Measurements from ENCODE around the gene RPL38. TPM values are rescaled to one million over a fixed set of nuclear protein-coding genes. Genes with fewer than 3 reads are reported as not detected.

Gene RPL38
- polyA plus RNA-seq, 1 of the 3 experiments (the other 2 are of a cell fraction), result 4,154 TPM

DNA sequence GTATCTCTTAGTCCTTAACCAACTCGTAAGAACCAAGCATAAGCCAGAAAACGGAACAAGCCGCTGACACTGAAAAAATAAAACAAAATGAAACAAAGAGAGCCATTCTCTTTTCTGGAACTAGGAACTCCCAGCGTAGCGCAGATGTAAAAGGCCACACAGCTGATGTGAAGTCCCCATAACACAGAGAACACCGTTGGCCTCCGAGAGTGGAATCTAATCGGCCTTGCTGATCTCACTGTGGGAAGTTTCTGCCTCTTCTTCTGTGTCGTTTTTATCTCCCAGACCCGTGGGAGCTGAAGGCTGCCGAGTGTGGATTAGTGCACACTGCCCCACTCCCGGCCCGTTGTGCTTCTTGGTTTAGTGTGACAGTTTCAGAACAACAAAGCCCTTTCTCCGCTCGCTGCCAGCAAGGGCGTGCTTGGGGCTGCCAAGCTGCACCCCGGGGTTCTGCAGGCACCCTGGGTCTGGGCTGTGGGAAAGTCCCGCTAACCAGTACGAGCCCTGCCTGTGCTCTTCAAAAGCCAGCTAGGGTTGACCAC is 31.6 kb downstream of the RPL38 start:
- Histone ChIP-seq H3K4me3 (ENCODE audit: low read depth in 2 of 2, low read length in 1 of 2) (no peak overlapping the region), H3K4me1 (ENCODE audit: control insufficient read depth in 1 of 2, insufficient read depth in 2 of 2, low read depth in 1 of 2, low read length in 1 of 2) (peaks cover 0 to 8% of the 10 kb centered on the region in 2 experiments; a peak in 1 of 4 replicates), H3F3A (replicated peaks; ENCODE audit: insufficient read depth) (no peaks in the 10 kb centered on the region), H4K20me1 (ENCODE audit: insufficient read depth) (no peaks in the 10 kb centered on the region), H3K4me2 (no peak overlapping the region), H3K9me2 (no peaks in the 10 kb centered on the region), H3K9me3 (no peaks in the 10 kb centered on the region), H2AFZ (ENCODE audit: low read depth) (no peak overlapping the region), H3K27me3 (ENCODE audit: insufficient read depth) (no peaks in the 10 kb centered on the region), H3K27ac (ENCODE audit: low read depth in 2 of 2, low read length in 1 of 2) (no peak overlapping the region), H3K36me3 (replicated peaks in 1 of 2; ENCODE audit: control insufficient read depth in 1 of 2, insufficient read depth in 2 of 2, low read length in 1 of 2) (no peaks in the 10 kb centered on the region), H3K79me2 (ENCODE audit: insufficient read depth) (no peaks in the 10 kb centered on the region), H3K9ac (no peak overlapping the region)
- CTCF ChIA-PET, result interaction anchor here (0.6 to 1.0 kb wide), 3 partner anchors 123 to 815 kb away, joined by 3 read pairs; no protein-coding TSS in a partner anchor
- POLR2A ChIA-PET, result no interaction called here
- WGBS (ENCODE audit: low lambda C conversion rate), result 89% methylated on average over 19 of the region's 19 CpGs
- TF ChIP-seq RAD21 (IDR thresholded peaks at IDR 0.05; ENCODE audit: low read length), result no peak
- TF ChIP-seq TCF12 (IDR thresholded peaks at IDR 0.05), result no peak
- no peak for TF ChIP-seq RCOR1 (IDR thresholded peaks at IDR 0.05; ENCODE audit: low read length)
- no peak for TF ChIP-seq RXRA (IDR thresholded peaks at IDR 0.05; ENCODE audit: borderline replicate concordance, low read depth)
- no peak for TF ChIP-seq GABPA (IDR thresholded peaks at IDR 0.05; ENCODE audit: low read depth)
- TF ChIP-seq MXI1 (IDR thresholded peaks at IDR 0.05; ENCODE audit: low read depth, low read length), result no peak
- TF ChIP-seq FOXJ3 (CRISPR knock-in tag; IDR thresholded peaks at IDR 0.05), result no peak
- TF ChIP-seq FOSL2 (IDR thresholded peaks at IDR 0.05; ENCODE audit: borderline replicate concordance, low read depth), result no peak
- TF ChIP-seq, protein P1, sequence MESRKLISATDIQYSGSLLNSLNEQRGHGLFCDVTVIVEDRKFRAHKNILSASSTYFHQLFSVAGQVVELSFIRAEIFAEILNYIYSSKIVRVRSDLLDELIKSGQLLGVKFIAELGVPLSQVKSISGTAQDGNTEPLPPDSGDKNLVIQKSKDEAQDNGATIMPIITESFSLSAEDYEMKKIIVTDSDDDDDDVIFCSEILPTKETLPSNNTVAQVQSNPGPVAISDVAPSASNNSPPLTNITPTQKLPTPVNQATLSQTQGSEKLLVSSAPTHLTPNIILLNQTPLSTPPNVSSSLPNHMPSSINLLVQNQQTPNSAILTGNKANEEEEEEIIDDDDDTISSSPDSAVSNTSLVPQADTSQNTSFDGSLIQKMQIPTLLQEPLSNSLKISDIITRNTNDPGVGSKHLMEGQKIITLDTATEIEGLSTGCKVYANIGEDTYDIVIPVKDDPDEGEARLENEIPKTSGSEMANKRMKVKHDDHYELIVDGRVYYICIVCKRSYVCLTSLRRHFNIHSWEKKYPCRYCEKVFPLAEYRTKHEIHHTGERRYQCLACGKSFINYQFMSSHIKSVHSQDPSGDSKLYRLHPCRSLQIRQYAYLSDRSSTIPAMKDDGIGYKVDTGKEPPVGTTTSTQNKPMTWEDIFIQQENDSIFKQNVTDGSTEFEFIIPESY (IDR thresholded peaks at IDR 0.05; ENCODE audit: borderline replicate concordance, low read depth), result no peak
- TF ChIP-seq, protein P2, sequence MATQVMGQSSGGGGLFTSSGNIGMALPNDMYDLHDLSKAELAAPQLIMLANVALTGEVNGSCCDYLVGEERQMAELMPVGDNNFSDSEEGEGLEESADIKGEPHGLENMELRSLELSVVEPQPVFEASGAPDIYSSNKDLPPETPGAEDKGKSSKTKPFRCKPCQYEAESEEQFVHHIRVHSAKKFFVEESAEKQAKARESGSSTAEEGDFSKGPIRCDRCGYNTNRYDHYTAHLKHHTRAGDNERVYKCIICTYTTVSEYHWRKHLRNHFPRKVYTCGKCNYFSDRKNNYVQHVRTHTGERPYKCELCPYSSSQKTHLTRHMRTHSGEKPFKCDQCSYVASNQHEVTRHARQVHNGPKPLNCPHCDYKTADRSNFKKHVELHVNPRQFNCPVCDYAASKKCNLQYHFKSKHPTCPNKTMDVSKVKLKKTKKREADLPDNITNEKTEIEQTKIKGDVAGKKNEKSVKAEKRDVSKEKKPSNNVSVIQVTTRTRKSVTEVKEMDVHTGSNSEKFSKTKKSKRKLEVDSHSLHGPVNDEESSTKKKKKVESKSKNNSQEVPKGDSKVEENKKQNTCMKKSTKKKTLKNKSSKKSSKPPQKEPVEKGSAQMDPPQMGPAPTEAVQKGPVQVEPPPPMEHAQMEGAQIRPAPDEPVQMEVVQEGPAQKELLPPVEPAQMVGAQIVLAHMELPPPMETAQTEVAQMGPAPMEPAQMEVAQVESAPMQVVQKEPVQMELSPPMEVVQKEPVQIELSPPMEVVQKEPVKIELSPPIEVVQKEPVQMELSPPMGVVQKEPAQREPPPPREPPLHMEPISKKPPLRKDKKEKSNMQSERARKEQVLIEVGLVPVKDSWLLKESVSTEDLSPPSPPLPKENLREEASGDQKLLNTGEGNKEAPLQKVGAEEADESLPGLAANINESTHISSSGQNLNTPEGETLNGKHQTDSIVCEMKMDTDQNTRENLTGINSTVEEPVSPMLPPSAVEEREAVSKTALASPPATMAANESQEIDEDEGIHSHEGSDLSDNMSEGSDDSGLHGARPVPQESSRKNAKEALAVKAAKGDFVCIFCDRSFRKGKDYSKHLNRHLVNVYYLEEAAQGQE (IDR thresholded peaks at IDR 0.05; ENCODE audit: low read depth, low read length), result no peak
- TF ChIP-seq NRF1 (IDR thresholded peaks at IDR 0.05; ENCODE audit: low read depth, low read length), result no peak
- no peak for DNase-seq

DNA sequence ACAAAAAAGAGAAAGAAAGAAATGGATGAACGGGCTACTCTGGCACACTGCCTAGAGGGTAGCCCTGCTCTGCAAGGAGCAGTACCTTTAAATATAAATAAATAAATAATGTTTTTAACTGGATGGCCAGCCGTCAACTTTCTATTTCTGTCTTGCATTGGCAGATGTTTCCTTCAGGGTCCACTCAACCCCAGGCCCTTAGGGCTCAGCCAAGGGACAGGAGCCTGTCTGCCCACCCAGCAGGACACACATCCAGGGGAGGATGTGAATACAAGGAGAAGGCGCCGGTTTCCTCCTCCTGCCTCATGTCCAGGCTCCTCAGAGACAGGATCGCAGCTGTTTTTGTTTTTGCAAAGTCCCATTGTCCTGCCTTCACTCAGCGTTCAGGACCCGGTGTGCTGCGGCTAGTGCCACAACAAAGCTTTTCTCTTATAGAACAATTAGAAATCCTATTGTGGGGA is 32.5 kb downstream of the RPL38 start:
- WGBS (ENCODE audit: low lambda C conversion rate), result 87% methylated on average over 8 of the region's 8 CpGs
- H3K4me1 ChIP-seq (ENCODE audit: control insufficient read depth in 1 of 2, insufficient read depth in 2 of 2, low read depth in 1 of 2, low read length in 1 of 2), result peaks cover 0 to 8% of the 10 kb centered on the region in 2 experiments; a peak in 1 of 4 replicates
- ChIA-PET POLR2A (no interaction called here), CTCF (interaction anchor here (1.0 kb wide), 1 partner anchor 132 kb away, joined by 3 read pairs; no protein-coding TSS in a partner anchor)
- H3K9me2 ChIP-seq, result no peaks in the 10 kb centered on the region
- no peak for TF ChIP-seq YY1 (IDR thresholded peaks at IDR 0.05; ENCODE audit: low read depth)
- TF ChIP-seq, protein P3, sequence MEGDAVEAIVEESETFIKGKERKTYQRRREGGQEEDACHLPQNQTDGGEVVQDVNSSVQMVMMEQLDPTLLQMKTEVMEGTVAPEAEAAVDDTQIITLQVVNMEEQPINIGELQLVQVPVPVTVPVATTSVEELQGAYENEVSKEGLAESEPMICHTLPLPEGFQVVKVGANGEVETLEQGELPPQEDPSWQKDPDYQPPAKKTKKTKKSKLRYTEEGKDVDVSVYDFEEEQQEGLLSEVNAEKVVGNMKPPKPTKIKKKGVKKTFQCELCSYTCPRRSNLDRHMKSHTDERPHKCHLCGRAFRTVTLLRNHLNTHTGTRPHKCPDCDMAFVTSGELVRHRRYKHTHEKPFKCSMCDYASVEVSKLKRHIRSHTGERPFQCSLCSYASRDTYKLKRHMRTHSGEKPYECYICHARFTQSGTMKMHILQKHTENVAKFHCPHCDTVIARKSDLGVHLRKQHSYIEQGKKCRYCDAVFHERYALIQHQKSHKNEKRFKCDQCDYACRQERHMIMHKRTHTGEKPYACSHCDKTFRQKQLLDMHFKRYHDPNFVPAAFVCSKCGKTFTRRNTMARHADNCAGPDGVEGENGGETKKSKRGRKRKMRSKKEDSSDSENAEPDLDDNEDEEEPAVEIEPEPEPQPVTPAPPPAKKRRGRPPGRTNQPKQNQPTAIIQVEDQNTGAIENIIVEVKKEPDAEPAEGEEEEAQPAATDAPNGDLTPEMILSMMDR (IDR thresholded peaks at IDR 0.05), result no peak
- TF ChIP-seq MXI1 (IDR thresholded peaks at IDR 0.05; ENCODE audit: low read depth, low read length), result no peak
- TF ChIP-seq TCF12 (IDR thresholded peaks at IDR 0.05), result no peak
- no peak for TF ChIP-seq NRF1 (IDR thresholded peaks at IDR 0.05; ENCODE audit: low read depth, low read length)
- no peak for TF ChIP-seq ELF1 (IDR thresholded peaks at IDR 0.05)
- TF ChIP-seq, protein P4, sequence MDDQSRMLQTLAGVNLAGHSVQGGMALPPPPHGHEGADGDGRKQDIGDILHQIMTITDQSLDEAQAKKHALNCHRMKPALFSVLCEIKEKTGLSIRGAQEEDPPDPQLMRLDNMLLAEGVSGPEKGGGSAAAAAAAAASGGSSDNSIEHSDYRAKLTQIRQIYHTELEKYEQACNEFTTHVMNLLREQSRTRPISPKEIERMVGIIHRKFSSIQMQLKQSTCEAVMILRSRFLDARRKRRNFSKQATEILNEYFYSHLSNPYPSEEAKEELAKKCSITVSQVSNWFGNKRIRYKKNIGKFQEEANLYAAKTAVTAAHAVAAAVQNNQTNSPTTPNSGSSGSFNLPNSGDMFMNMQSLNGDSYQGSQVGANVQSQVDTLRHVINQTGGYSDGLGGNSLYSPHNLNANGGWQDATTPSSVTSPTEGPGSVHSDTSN (IDR thresholded peaks at IDR 0.05), result no peak
- TF ChIP-seq, protein P5, sequence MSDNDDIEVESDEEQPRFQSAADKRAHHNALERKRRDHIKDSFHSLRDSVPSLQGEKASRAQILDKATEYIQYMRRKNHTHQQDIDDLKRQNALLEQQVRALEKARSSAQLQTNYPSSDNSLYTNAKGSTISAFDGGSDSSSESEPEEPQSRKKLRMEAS (IDR thresholded peaks at IDR 0.05; ENCODE audit: low read depth), result no peak
- TF ChIP-seq NFIC (IDR thresholded peaks at IDR 0.05; ENCODE audit: borderline replicate concordance), result no peak
- H3K36me3 ChIP-seq (replicated peaks in 1 of 2; ENCODE audit: control insufficient read depth in 1 of 2, insufficient read depth in 2 of 2, low read length in 1 of 2), result no peaks in the 10 kb centered on the region
- H3K4me3 ChIP-seq (ENCODE audit: low read depth in 2 of 2, low read length in 1 of 2), result no peak overlapping the region
- no peak overlapping the region for H3K27ac ChIP-seq (ENCODE audit: low read depth in 2 of 2, low read length in 1 of 2)
- H3F3A ChIP-seq (replicated peaks; ENCODE audit: insufficient read depth), result no peaks in the 10 kb centered on the region
- H4K20me1 ChIP-seq (ENCODE audit: insufficient read depth), result no peaks in the 10 kb centered on the region
- H3K4me2 ChIP-seq, result no peak overlapping the region
- H3K9ac ChIP-seq, result no peak overlapping the region
- no peak for DNase-seq
- no peak overlapping the region for H2AFZ ChIP-seq (ENCODE audit: low read depth)
- H3K79me2 ChIP-seq (ENCODE audit: insufficient read depth), result no peaks in the 10 kb centered on the region
- H3K27me3 ChIP-seq (ENCODE audit: insufficient read depth), result no peaks in the 10 kb centered on the region
- no peaks in the 10 kb centered on the region for H3K9me3 ChIP-seq

Data from SK-N-SH (cell line).